Occipital lobe (tissue), 2 donors: ENCODE data around the gene ATXN2. TPM values are rescaled to one million over a fixed set of nuclear protein-coding genes. Genes with fewer than 3 reads are reported as not detected.

Source experiments
- DNase-seq: peaks from one replicate; lab custom pipeline; 2025; lab: John Stamatoyannopoulos, UW
- total RNA-seq: library from RNA; depleted of rRNA; stranded (reverse); fragments of >200 nt; gene quantifications from one replicate; pipeline ENCODE4 v1.2.3, GENCODE V29; 2014

The ATXN2 gene
- total RNA-seq, 1 donor from 2014 or later, result 79.5 TPM

GRCh38 chr12:111440152-111440551 is 159.0 kb downstream of the ATXN2 start:
- DNase-seq, result no peak

DNA sequence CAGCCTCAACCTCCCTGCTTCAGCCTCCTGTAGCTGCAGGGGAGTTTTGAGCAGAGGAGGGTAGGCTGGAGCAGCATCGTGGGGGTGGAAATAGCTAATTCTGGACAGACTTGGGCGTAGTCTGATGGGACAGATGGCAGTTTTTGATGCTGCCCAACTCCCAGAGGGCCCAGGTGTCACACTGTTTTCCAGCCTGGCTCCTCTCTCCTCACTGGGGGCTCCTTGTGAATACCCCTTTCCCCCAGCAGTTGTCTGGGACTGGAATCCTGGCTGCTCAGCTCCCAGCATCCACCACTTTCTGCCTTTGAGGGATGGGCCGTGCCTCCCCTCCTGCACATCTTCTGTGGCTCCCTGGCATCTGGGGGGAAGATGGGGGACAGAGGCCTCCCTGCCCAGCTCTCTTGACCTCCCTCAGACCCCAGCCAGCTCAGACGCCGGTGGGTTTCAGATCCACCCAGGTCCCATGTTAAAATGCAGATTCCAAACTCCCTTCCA is 159.4 kb downstream of the ATXN2 start:
- DNase-seq, result no peak

GRCh38 chr12:111438481-111438880 is 160.6 kb downstream of the ATXN2 start:
- no peak for DNase-seq

GRCh38 chr12:111437816-111438454 is 161.2 kb downstream of the ATXN2 start:
- no peak for DNase-seq

DNA sequence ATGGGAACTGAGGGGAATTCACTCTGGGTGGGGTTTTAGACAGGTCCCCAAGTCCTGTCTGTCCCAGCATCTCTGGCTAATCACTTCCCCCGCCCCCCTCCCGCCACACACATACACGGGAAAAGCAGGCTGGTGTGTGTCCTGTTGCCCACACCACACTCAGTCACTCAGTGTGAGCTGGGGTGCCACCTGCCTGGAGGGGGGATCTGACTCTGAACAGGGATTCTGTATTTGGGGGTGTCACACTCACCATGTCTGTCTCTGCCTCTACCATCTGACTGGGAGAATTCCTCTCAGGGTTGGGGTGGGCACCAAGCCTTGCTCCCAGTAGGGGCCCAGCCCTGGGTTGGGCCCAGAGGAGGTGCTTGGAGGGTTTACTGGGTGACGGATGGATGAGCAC is 162.3 kb downstream of the ATXN2 start:
- DNase-seq, result no peak

- no peak for DNase-seq
Observed at GRCh38 chr12:111436266-111436665, 162.8 kb downstream of the ATXN2 start.

DNA sequence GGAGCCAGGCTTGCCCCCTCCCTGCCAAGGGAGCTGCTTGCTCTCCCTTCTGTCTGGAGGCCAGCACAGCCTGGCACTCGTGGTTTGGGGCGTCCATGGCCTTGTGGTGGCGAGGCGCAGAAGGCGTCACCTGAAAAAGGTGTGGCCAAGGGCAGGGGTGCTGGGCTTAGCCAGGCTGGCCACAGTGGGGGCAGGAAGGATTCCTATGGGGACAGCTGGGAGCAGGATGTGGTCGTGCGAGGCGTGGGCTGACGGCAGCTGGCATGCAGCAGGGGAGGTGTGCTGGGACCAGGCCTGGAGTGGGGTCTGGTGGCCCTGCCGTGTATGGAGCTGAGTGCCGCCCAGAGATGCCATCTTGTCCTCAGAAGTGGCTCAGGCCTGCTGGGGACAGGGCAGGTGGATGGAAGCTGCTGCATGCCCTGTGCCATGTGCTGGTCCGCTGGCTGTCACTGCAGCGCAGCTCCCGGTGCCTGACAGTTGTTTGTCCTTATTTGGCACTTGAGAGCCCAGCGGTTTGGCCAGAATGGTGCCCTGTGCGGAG is 163.4 kb downstream of the ATXN2 start:
- no peak for DNase-seq

- DNase-seq, result no peak
Observed at GRCh38 chr12:111434680-111435338, 164.3 kb downstream of the ATXN2 start.

DNA sequence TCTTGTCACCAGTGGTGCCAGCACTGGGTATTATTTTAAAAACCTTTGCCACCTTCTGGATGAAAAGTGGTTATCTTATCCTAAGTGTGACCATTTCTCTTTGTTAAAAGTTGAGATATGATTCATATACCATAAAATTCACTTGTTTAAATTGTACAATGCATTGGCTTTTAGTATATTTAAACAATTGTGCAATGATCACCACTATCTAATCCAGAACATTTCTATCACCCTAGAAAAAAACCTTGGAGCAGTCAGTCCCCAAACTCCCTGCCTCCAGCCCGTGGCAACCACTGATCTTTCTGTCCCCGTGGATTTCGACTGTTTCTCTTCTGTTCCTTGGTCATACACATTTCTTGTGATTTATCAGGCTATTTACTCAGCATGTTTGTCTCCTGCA is 165.1 kb downstream of the ATXN2 start:
- no peak for DNase-seq

- DNase-seq, result no peak
Observed at GRCh38 chr12:111431772-111432171, 167.3 kb downstream of the ATXN2 start.

DNA sequence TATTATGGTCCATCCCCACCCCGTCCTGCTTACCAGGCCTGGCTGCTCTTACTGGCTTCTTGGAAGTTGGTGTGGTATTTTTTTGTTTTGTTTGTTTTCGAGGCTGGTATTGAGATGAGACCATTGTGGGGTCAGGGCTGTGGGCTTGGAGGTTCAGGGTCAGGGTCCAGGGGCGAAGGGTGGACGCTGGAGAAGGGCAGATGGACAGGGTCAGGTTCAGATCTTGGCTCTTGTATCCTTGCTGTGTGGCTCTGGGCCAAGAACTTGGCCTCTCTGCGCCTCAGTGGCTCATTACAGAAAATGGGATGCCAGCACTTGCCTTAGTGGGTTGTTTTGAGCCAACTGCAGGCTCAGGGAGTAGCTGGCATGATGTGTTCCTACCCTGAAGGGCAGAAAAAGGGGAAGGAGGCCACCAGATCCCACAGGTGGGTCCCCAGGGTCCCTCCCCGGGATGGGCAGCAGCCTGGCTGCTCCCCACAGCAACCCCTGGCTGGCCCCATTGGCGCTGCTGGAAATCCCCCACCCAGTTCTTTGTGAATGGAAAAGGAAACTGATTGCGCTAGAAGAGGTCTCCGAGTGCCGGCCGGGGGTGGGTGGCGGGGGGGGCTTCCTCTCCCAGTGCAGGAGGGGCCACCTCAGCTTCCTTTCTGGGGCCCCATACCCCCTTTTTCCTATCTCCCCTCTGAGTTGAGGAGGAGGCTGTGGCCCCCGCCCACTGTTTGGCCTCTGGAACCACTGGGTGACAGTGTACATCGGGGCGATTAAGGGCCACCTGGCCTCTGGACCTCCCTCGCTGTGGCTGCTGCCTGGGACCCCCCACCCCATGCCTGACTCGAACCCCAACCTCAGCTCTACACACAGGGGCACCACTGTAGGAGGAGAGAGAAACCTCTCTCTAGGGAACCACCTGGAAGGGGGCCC is 168.4 kb downstream of the ATXN2 start:
- no peak for DNase-seq

- DNase-seq, result no peak
Observed at GRCh38 chr12:111429828-111430432, 169.2 kb downstream of the ATXN2 start.

DNA sequence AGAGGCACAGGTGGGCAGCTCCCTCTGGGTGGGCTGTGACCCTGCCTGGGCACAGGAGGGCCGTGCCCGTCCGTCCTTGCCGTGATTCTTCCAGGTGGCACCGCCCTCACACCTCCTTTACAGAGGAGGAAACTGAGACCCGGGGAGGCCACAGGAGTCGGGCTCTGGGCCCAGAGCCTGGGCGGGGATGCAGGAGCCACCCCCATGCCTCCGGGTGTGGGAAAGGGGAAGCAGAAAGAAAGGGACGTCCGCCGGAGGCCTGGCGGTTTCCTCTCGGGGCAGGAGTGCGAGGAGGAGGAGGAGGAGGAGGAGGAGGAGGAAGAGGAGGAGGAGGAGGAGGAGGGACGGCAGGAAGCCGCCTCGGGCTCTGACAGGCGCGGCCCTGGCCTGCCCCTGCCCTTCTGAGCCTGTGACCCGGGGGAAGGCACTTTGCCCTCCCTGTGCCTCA is 170.4 kb downstream of the ATXN2 start:
- no peak for DNase-seq

GRCh38 chr12:111428081-111428727 is 170.9 kb downstream of the ATXN2 start:
- DNase-seq, result no peak

DNA sequence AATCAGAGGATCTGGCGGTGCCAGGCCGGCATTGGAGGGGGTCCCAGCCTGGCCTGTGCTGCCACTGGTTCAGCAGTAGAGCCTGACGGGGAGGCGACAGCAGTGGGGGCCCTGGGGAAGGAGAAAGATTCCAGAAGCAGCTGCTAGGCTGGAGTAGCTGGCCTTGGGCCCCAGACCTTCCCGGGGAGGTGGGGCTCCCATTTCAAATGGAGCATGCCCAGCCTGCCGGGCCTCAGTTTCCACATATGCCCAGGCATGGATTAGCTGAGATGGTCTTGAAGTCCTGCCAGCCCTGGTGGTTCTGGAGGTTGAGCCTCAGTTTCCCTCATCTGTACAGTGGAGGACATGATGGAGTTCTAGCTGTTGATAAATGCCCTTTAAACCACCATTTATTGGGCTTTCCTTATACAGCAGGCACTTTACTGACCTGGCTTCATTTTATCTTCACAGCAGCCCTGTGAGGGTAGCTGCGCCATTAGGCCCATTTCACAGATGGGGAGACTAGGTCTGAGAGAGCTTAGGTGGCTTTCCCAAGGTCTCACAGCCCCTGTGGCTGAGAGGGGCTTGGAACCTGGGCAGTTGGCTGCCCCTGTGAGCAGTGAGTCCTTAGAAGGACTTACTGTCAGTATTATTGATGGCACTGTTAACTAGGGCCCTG is 171.6 kb downstream of the ATXN2 start:
- DNase-seq, result no peak

GRCh38 chr12:111426344-111427185 is 172.6 kb downstream of the ATXN2 start:
- no peak for DNase-seq

GRCh38 chr12:111425655-111426054 is 173.5 kb downstream of the ATXN2 start:
- DNase-seq, result no peak

DNA sequence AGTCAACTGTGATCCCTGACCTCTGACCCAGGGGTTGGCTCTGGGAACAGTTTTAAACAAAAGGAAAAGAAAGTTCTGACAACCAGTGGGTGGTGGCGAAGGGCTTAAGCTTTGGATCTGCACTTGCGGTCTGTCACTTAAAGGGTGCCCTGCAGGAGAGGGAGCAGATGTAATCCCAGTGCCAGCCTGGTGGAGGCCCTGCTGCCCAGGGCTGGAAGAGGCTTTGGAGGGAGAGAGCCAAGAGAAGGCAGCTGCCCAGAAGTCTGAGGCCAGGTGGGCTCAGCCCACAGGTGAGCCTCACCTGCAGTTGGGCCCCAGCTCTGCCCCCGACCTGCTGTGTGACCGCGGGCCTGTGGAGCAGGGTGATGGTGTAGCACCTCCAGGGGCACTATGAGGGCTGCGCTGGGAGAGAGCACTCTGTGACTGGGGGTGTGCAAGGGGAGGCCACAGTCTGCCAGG is 174.3 kb downstream of the ATXN2 start:
- DNase-seq, result no peak

- no peak for DNase-seq
Observed at GRCh38 chr12:111424189-111424792, 174.8 kb downstream of the ATXN2 start.
